ENCODE results near the gene MYO1H. TPM values are rescaled to one million over a fixed set of nuclear protein-coding genes. Genes with fewer than 3 reads are reported as not detected.

MYO1H gene
- total RNA-seq, 1 donor from 2014 or later, result not detected

DNA sequence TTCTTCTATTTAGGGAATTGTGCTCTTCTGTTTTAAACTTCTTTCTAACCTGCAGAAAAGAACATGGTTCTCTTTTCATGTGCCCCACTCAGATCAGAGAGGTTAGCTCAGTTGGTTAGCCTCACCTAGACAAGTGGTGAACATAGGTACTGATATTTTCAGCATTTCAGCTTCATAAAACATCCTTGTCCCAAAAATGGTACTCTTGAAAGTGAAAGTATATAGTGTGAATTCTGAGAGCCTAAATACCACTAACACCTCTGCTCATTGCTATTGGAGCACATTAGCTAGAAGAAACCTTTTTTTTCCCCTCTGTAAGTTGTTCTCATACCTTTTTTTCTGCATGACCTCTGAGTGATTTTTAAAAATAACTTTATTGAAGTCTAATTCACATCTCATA is 147.3 kb downstream of the MYO1H start:
- H3K27me3 ChIP-seq (ENCODE audit: insufficient read depth, low read length), result no peaks in the 10 kb centered on the region
- no peak overlapping the region for H3K9ac ChIP-seq (ENCODE audit: low read length)
- TF ChIP-seq, protein P1, sequence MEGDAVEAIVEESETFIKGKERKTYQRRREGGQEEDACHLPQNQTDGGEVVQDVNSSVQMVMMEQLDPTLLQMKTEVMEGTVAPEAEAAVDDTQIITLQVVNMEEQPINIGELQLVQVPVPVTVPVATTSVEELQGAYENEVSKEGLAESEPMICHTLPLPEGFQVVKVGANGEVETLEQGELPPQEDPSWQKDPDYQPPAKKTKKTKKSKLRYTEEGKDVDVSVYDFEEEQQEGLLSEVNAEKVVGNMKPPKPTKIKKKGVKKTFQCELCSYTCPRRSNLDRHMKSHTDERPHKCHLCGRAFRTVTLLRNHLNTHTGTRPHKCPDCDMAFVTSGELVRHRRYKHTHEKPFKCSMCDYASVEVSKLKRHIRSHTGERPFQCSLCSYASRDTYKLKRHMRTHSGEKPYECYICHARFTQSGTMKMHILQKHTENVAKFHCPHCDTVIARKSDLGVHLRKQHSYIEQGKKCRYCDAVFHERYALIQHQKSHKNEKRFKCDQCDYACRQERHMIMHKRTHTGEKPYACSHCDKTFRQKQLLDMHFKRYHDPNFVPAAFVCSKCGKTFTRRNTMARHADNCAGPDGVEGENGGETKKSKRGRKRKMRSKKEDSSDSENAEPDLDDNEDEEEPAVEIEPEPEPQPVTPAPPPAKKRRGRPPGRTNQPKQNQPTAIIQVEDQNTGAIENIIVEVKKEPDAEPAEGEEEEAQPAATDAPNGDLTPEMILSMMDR (IDR thresholded peaks at IDR 0.05; ENCODE audit: insufficient read depth, low read depth, low read length), result no peak
- no peak for TF ChIP-seq EZH2 (IDR thresholded peaks at IDR 0.05; ENCODE audit: insufficient read depth, low read length)
- no peak overlapping the region for H3K4me3 ChIP-seq (ENCODE audit: insufficient read depth, low read depth, low read length)
- Mint-ChIP-seq H3K9me3 (ENCODE audit: unreplicated experiment) (no peaks in the 10 kb centered on the region), H3K36me3 (ENCODE audit: low read depth, unreplicated experiment) (peaks cover 19% of the 10 kb centered on the region), H3K27me3 (ENCODE audit: low read depth, unreplicated experiment) (no peaks in the 10 kb centered on the region), H3K27ac (ENCODE audit: unreplicated experiment) (no peak overlapping the region), H3K4me3 (ENCODE audit: unreplicated experiment) (no peak overlapping the region), H3K4me1 (ENCODE audit: low read depth, unreplicated experiment) (peaks cover 13% of the 10 kb centered on the region)
- H4K20me1 ChIP-seq (ENCODE audit: insufficient read depth, low read length), result no peaks in the 10 kb centered on the region
- H3K27ac ChIP-seq (ENCODE audit: low read depth, low read length), result no peak overlapping the region
- FAIRE-seq (no peak), DNase-seq (ENCODE audit: low read depth) (no peak)
- H3K4me2 ChIP-seq (ENCODE audit: low read length), result no peak overlapping the region
- no peaks in the 10 kb centered on the region for H3K79me2 ChIP-seq (ENCODE audit: insufficient read depth, low read length)
- no peaks in the 10 kb centered on the region for H3K9me3 ChIP-seq (ENCODE audit: insufficient read depth, low read depth, low read length)
- peaks cover 28% of the 10 kb centered on the region for H3K36me3 ChIP-seq (ENCODE audit: insufficient read depth, low read length)
- H3K4me1 ChIP-seq (ENCODE audit: insufficient read depth, low read length), result peaks cover 10% of the 10 kb centered on the region
- no peak overlapping the region for H2AFZ ChIP-seq (ENCODE audit: low read depth, low read length)

DNA sequence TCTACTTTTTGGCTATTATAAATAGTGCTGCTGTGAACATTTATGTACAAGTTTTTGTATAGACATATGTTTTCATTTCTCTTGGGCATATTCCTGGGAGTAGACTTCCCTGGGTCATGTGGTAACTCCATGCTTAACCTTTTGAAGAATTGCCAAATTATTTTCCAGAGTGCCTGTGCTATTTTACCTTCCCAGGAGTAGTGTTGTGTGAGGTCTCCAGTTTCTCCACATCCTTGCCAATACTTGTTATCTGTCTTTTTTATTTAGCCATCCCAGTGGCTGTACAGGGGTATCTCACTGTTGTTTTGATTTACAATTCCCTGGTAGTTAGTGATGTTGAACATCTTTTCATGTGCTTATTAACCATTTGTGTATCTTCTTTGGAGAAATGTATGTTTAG is 148.6 kb downstream of the MYO1H start:
- Histone ChIP-seq H4K20me1 (ENCODE audit: insufficient read depth, low read length) (no peaks in the 10 kb centered on the region), H3K4me3 (ENCODE audit: insufficient read depth, low read depth, low read length) (no peak overlapping the region), H3K4me2 (ENCODE audit: low read length) (no peak overlapping the region), H3K9ac (ENCODE audit: low read length) (no peak overlapping the region), H3K27me3 (ENCODE audit: insufficient read depth, low read length) (no peaks in the 10 kb centered on the region), H3K4me1 (ENCODE audit: insufficient read depth, low read length) (peaks cover 10% of the 10 kb centered on the region), H3K79me2 (ENCODE audit: insufficient read depth, low read length) (no peaks in the 10 kb centered on the region), H2AFZ (ENCODE audit: low read depth, low read length) (no peak overlapping the region), H3K9me3 (ENCODE audit: insufficient read depth, low read depth, low read length) (no peaks in the 10 kb centered on the region), H3K36me3 (ENCODE audit: insufficient read depth, low read length) (peaks cover 24% of the 10 kb centered on the region), H3K27ac (ENCODE audit: low read depth, low read length) (no peak overlapping the region)
- Mint-ChIP-seq H3K36me3 (ENCODE audit: low read depth, unreplicated experiment) (peaks cover 25% of the 10 kb centered on the region), H3K9me3 (ENCODE audit: unreplicated experiment) (no peaks in the 10 kb centered on the region), H3K27ac (ENCODE audit: unreplicated experiment) (no peak overlapping the region), H3K4me3 (ENCODE audit: unreplicated experiment) (no peak overlapping the region), H3K4me1 (ENCODE audit: low read depth, unreplicated experiment) (peaks cover 21% of the 10 kb centered on the region), H3K27me3 (ENCODE audit: low read depth, unreplicated experiment) (no peaks in the 10 kb centered on the region)
- FAIRE-seq, result no peak
- no peak for DNase-seq (ENCODE audit: low read depth)
- TF ChIP-seq, protein P1 (IDR thresholded peaks at IDR 0.05; ENCODE audit: insufficient read depth, low read depth, low read length), result no peak
- no peak for TF ChIP-seq EZH2 (IDR thresholded peaks at IDR 0.05; ENCODE audit: insufficient read depth, low read length)

DNA sequence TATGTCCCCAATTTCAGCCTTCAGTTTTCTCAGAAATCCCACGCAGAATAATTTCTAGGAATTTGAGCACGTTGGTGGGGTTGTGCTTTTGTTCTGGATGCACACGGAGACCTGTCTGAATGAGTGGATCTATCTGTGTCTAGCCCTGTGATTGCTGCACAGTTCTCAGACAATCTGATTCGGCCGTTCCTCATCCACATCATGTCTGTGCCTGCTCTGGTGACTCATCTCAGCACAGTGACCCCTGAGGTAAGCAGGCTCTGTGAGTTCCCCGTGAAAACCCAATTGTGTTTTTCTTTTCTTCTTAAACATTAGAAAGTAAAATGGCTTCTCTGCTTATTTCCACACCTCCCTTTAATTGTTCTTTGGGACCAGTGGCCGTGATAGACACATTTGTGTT is 150.0 kb downstream of the MYO1H start:
- H3K4me1 Mint-ChIP-seq (ENCODE audit: low read depth, unreplicated experiment), result peaks cover 21% of the 10 kb centered on the region
- peak overlapping the region; percentile 54 for H2AFZ ChIP-seq (ENCODE audit: low read depth, low read length)
- no peaks in the 10 kb centered on the region for H3K9me3 Mint-ChIP-seq (ENCODE audit: unreplicated experiment)
- H3K27me3 Mint-ChIP-seq (ENCODE audit: low read depth, unreplicated experiment), result no peaks in the 10 kb centered on the region
- no peaks in the 10 kb centered on the region for H3K9me3 ChIP-seq (ENCODE audit: insufficient read depth, low read depth, low read length)
- H3K27me3 ChIP-seq (ENCODE audit: insufficient read depth, low read length), result no peaks in the 10 kb centered on the region
- H3K4me1 ChIP-seq (ENCODE audit: insufficient read depth, low read length), result peaks cover 10% of the 10 kb centered on the region
- H3K27ac ChIP-seq (ENCODE audit: low read depth, low read length), result peak overlapping the region; percentile 51
- peak overlapping the region; percentile 82 for H3K27ac Mint-ChIP-seq (ENCODE audit: unreplicated experiment)
- no peaks in the 10 kb centered on the region for H3K79me2 ChIP-seq (ENCODE audit: insufficient read depth, low read length)
- H4K20me1 ChIP-seq (ENCODE audit: insufficient read depth, low read length), result no peaks in the 10 kb centered on the region
- H3K4me2 ChIP-seq (ENCODE audit: low read length), result peak overlapping the region; percentile 67
- no peak overlapping the region for H3K4me3 Mint-ChIP-seq (ENCODE audit: unreplicated experiment)
- peaks cover 25% of the 10 kb centered on the region for H3K36me3 Mint-ChIP-seq (ENCODE audit: low read depth, unreplicated experiment)
- no peak for TF ChIP-seq EZH2 (IDR thresholded peaks at IDR 0.05; ENCODE audit: insufficient read depth, low read length)
- TF ChIP-seq, protein P1 (IDR thresholded peaks at IDR 0.05; ENCODE audit: insufficient read depth, low read depth, low read length), result no peak
- peak; percentile 63 for DNase-seq (ENCODE audit: low read depth)
- peaks cover 19% of the 10 kb centered on the region for H3K36me3 ChIP-seq (ENCODE audit: insufficient read depth, low read length)
- no peak for FAIRE-seq
- peak overlapping the region; percentile 23 for H3K9ac ChIP-seq (ENCODE audit: low read length)
- peak overlapping the region; percentile 6 for H3K4me3 ChIP-seq (ENCODE audit: insufficient read depth, low read depth, low read length)

Data from astrocyte (in vitro differentiated cells and primary cell).